Panc1 (cell line): Measurements from ENCODE around the gene CRADD. TPM values are rescaled to one million over a fixed set of nuclear protein-coding genes. Genes with fewer than 3 reads are reported as not detected.

Experiments
- ATAC-seq: fragments of 200-7000 bp; cut with Tn5 transposase; 2 replicates; pipeline ENCODE4 v1.9.1; 2020; ENCODE audit warnings: mild to moderate bottlenecking, moderate library complexity
- BruUV-seq: library from RNA; stranded (reverse); fragments of 400-500 nt; replicated peaks from 2 replicates; lab custom pipeline; 2021; lab: Mats Ljungman, UMichigan
- CTCF ChIA-PET: fragments of 300-600 bp; sonication (Branson Sonifier 250); formaldehyde crosslinking; loops from one replicate; lab custom pipeline; 2022; ENCODE audit warnings: antibody characterized with exemption; lab: Charles Lee
- POLR2A ChIA-PET: fragments of 300-600 bp; sonication (Branson Sonifier 250); formaldehyde crosslinking; loops from one replicate; lab custom pipeline; 2022; ENCODE audit warnings: antibody characterized with exemption; lab: Charles Lee
- DNase-seq: peaks from one replicate; pipeline ENCODE4 v3.0.0-alpha.2; 2010; ENCODE audit warnings: low read depth, low spot score
- H3K27ac ChIP-seq: 2 replicates; pipeline ENCODE4 v1.5.1; 2011; ENCODE audit warnings: mild to moderate bottlenecking, low read length, inconsistent platforms
- H3K27me3 ChIP-seq: fragments of 200-500 bp; sonication (Bioruptor generic); 2 replicates; pipeline ENCODE4 v1.6.0; 2014; ENCODE audit warnings: low read length, inconsistent platforms; ENCODE audit not compliant: control insufficient read depth, insufficient read depth
- H3K36me3 ChIP-seq: fragments of 200-500 bp; sonication (Bioruptor generic); 2 replicates; pipeline ENCODE4 v1.5.1; 2014; ENCODE audit warnings: inconsistent platforms, mild to moderate bottlenecking, low read length, moderate library complexity; ENCODE audit not compliant: control insufficient read depth, insufficient read depth
- H3K4me1 ChIP-seq: 2 replicates; pipeline ENCODE4 v1.5.1; 2011; ENCODE audit warnings: inconsistent platforms, mild to moderate bottlenecking, low read length, moderate library complexity; ENCODE audit not compliant: control insufficient read depth, insufficient read depth
- H3K4me3 ChIP-seq, 2 experiments: 2 replicates each; pipeline ENCODE4 v1.5.1; 2011 to 2012; ENCODE audit warnings: low read depth in 2 of 2, low read length in 2 of 2, mild to moderate bottlenecking in 2 of 2, inconsistent platforms in 1 of 2, moderate library complexity in 1 of 2
- H3K9me3 ChIP-seq: fragments of 200-500 bp; sonication (Bioruptor generic); 2 replicates; pipeline ENCODE4 v1.5.1; 2014; ENCODE audit warnings: low read depth, mild to moderate bottlenecking, inconsistent platforms, low read length, moderate library complexity; ENCODE audit not compliant: control insufficient read depth, insufficient read depth
- POLR2AphosphoS5 ChIP-seq: IDR thresholded peaks from 2 replicates; pipeline ENCODE4 v1.6.1; 2012; ENCODE audit warnings: mild to moderate bottlenecking, low read depth, low read length, moderate library complexity
- SIN3A ChIP-seq: IDR thresholded peaks from 2 replicates; pipeline ENCODE4 v1.6.1; 2012; ENCODE audit warnings: low read depth, mild to moderate bottlenecking, low read length, moderate library complexity, borderline replicate concordance; ENCODE audit not compliant: insufficient read depth
- TCF7L2 ChIP-seq: IDR thresholded peaks from 2 replicates; pipeline ENCODE4 v1.6.1; 2011; ENCODE audit warnings: mild to moderate bottlenecking, low read depth, low read length, inconsistent platforms
- in situ Hi-C: cut with HindIII; loops from 2 replicates; pipeline ENCODE4 v1.10.0; 2016; ENCODE audit warnings: low sequenced_read_pairs, low pct_unique_long_range_greater_than_20kb
- intact Hi-C: fragments of 100-400 bp; cut with micrococcal nuclease; formaldehyde crosslinking; loops from one replicate; pipeline ENCODE4 v1.10.0; 2022; ENCODE audit not compliant: unreplicated experiment
- total RNA-seq: library from RNA; stranded (reverse); gene quantifications from one replicate; pipeline ENCODE4 v1.2.1, GENCODE V29; 2021; ENCODE audit not compliant: unreplicated experiment
- TF ChIP-seq, protein P1 (sequence below): fragments of 450-650 bp; IDR thresholded peaks from 2 replicates; pipeline ENCODE4 v1.5.1; 2017; ENCODE audit warnings: mild to moderate bottlenecking
- TF ChIP-seq, protein P2 (sequence below), 2 experiments: IDR thresholded peaks; 2 replicates each; pipeline ENCODE4 v1.6.1; 2011 to 2012; ENCODE audit warnings: low read depth in 2 of 2, control low read depth in 1 of 2, low read length in 1 of 2, mild to moderate bottlenecking in 1 of 2, moderate library complexity in 1 of 2; ENCODE audit not compliant: insufficient read depth in 1 of 2

The CRADD gene
- total RNA-seq, 1 experiment from 2014 or later = 7.0 TPM

DNA sequence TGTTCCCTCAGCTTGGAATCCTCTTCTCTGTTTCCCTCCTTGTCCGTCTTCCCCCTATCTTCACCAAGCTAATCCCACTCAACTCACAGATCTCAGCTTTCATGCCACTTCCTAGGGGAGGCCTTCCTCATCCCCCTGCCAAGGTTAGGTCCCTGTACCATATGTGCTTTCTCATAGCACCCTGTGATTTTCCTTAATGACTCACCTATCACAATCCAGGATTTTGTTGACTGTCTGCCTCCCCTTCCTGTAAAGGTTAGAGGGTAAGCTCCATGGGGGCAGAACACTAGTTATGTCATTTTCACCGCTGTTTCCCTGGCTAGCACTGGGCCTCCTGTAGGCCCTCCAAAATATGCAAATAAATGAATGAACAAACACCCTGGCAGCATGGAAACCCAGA lies 57.6 kb downstream of the CRADD start:
- no peak for DNase-seq
- intact Hi-C loops (loop anchor here (5.0 kb wide), 1 partner anchor 57 kb away; the partner anchor contains the start of gene CRADD), in situ Hi-C loops (no loop called here)
- no peak overlapping the region for H3K4me3 ChIP-seq
- no peaks in the 10 kb centered on the region for H3K4me1 ChIP-seq
- no peak overlapping the region for H3K27ac ChIP-seq
- H3K9me3 ChIP-seq = no peaks in the 10 kb centered on the region
- H3K36me3 ChIP-seq = no peaks in the 10 kb centered on the region
- no TSS peak for BruUV-seq
- no peak for TF ChIP-seq SIN3A
- no peak for TF ChIP-seq POLR2AphosphoS5
- TF ChIP-seq, protein P1, sequence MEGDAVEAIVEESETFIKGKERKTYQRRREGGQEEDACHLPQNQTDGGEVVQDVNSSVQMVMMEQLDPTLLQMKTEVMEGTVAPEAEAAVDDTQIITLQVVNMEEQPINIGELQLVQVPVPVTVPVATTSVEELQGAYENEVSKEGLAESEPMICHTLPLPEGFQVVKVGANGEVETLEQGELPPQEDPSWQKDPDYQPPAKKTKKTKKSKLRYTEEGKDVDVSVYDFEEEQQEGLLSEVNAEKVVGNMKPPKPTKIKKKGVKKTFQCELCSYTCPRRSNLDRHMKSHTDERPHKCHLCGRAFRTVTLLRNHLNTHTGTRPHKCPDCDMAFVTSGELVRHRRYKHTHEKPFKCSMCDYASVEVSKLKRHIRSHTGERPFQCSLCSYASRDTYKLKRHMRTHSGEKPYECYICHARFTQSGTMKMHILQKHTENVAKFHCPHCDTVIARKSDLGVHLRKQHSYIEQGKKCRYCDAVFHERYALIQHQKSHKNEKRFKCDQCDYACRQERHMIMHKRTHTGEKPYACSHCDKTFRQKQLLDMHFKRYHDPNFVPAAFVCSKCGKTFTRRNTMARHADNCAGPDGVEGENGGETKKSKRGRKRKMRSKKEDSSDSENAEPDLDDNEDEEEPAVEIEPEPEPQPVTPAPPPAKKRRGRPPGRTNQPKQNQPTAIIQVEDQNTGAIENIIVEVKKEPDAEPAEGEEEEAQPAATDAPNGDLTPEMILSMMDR = no peak
- no peak for TF ChIP-seq TCF7L2
- TF ChIP-seq, protein P2, sequence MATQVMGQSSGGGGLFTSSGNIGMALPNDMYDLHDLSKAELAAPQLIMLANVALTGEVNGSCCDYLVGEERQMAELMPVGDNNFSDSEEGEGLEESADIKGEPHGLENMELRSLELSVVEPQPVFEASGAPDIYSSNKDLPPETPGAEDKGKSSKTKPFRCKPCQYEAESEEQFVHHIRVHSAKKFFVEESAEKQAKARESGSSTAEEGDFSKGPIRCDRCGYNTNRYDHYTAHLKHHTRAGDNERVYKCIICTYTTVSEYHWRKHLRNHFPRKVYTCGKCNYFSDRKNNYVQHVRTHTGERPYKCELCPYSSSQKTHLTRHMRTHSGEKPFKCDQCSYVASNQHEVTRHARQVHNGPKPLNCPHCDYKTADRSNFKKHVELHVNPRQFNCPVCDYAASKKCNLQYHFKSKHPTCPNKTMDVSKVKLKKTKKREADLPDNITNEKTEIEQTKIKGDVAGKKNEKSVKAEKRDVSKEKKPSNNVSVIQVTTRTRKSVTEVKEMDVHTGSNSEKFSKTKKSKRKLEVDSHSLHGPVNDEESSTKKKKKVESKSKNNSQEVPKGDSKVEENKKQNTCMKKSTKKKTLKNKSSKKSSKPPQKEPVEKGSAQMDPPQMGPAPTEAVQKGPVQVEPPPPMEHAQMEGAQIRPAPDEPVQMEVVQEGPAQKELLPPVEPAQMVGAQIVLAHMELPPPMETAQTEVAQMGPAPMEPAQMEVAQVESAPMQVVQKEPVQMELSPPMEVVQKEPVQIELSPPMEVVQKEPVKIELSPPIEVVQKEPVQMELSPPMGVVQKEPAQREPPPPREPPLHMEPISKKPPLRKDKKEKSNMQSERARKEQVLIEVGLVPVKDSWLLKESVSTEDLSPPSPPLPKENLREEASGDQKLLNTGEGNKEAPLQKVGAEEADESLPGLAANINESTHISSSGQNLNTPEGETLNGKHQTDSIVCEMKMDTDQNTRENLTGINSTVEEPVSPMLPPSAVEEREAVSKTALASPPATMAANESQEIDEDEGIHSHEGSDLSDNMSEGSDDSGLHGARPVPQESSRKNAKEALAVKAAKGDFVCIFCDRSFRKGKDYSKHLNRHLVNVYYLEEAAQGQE (IDR thresholded peaks at IDR 0.05; ENCODE audit: insufficient read depth in 1 of 2, low read depth in 2 of 2, low read length in 1 of 2) = no peak
- no peaks in the 10 kb centered on the region for H3K27me3 ChIP-seq
- POLR2A ChIA-PET = no interaction called here
- CTCF ChIA-PET = no interaction called here
- no peak for ATAC-seq

DNA sequence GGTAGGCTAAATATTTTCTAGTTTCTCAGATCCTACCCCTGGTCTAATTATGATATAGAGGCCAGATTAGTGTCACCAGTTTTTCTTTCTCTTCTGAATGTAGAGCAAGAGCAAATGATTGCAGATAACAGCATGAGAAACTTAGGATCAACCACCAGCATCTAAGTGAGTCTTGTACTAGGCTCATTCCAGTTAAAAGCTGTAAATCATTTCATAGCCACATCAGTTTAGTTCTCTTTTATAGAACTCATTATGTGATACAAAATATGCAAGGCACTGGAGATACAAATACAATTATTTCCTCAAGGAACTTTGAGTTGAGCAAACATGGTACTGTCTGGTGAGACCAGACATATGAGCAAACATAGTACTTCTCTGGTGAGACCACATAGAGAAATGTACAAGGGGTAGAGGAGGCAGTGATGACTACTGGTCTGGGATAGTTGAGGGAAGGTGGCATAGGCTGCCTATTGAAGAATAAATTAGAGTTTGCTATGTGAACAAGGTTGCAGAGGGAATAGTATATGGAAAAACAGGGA lies 59.5 kb downstream of the CRADD start:
- H3K4me3 ChIP-seq = no peak overlapping the region
- no TSS peak for BruUV-seq
- in situ Hi-C loops (no loop called here), intact Hi-C loops (no loop called here)
- H3K36me3 ChIP-seq = no peaks in the 10 kb centered on the region
- DNase-seq (no peak), ATAC-seq (no peak)
- TF ChIP-seq, protein P1 = no peak
- TF ChIP-seq, protein P2 (IDR thresholded peaks at IDR 0.05; ENCODE audit: insufficient read depth in 1 of 2, low read depth in 2 of 2, low read length in 1 of 2) = no peak
- TF ChIP-seq TCF7L2 (no peak), SIN3A (no peak), POLR2AphosphoS5 (no peak)
- H3K27me3 ChIP-seq = no peaks in the 10 kb centered on the region
- POLR2A ChIA-PET = interaction anchor here (0.6 kb wide), 1 partner anchor 145 kb away, joined by 5 read pairs; no protein-coding TSS in a partner anchor
- H3K27ac ChIP-seq = no peak overlapping the region
- CTCF ChIA-PET = no interaction called here
- H3K9me3 ChIP-seq = no peaks in the 10 kb centered on the region
- H3K4me1 ChIP-seq = peaks cover 11% of the 10 kb centered on the region
